ENCODE data around the gene TMEM269.

Gene TMEM269

GRCh38 chr1:42737257-42737656 lies 47.5 kb upstream of the TMEM269 start:
- TF ChIP-seq POLR2A (IDR thresholded peaks at IDR 0.05; ENCODE audit: extremely low read depth, insufficient read length) (no peak), MYC (IDR thresholded peaks at IDR 0.05; ENCODE audit: low read depth, low read length) (0 out of 2 replicates have a peak, but pooled peaks have one; percentile 46), MAX (IDR thresholded peaks at IDR 0.05; ENCODE audit: low read depth, low read length) (peak; percentile 23; the same call in 1 of the 2 replicates), CTCF (IDR thresholded peaks at IDR 0.05; ENCODE audit: low read depth, low read length) (peak; percentile 49)
- DNase-seq (ENCODE audit: low read depth) = peak; percentile 87
- no peak overlapping the region for H3K4me3 ChIP-seq (ENCODE audit: low read depth, low read length)

- TF ChIP-seq CTCF (IDR thresholded peaks at IDR 0.05; ENCODE audit: low read depth, low read length) (no peak), POLR2A (IDR thresholded peaks at IDR 0.05; ENCODE audit: extremely low read depth, insufficient read length) (no peak), MYC (IDR thresholded peaks at IDR 0.05; ENCODE audit: low read depth, low read length) (no peak), MAX (IDR thresholded peaks at IDR 0.05; ENCODE audit: low read depth, low read length) (no peak)
- H3K4me3 ChIP-seq (ENCODE audit: low read depth, low read length) = no peak overlapping the region
- DNase-seq (ENCODE audit: low read depth) = no peak
Observed at GRCh38 chr1:42737986-42738677, 46.7 kb upstream of the TMEM269 start.

- TF ChIP-seq POLR2A (IDR thresholded peaks at IDR 0.05; ENCODE audit: extremely low read depth, insufficient read length) = no peak
- no peak for TF ChIP-seq MAX (IDR thresholded peaks at IDR 0.05; ENCODE audit: low read depth, low read length)
- no peak for TF ChIP-seq CTCF (IDR thresholded peaks at IDR 0.05; ENCODE audit: low read depth, low read length)
- no peak overlapping the region for H3K4me3 ChIP-seq (ENCODE audit: low read depth, low read length)
- DNase-seq (ENCODE audit: low read depth) = no peak
Observed at GRCh38 chr1:42738678-42739226, 46.0 kb upstream of the TMEM269 start.

- no peak for DNase-seq (ENCODE audit: low read depth)
- H3K4me3 ChIP-seq (ENCODE audit: low read depth, low read length) = no peak within 1 kb of the TSS
- no peak for TF ChIP-seq POLR2A (IDR thresholded peaks at IDR 0.05; ENCODE audit: extremely low read depth, insufficient read length)
- no peak for TF ChIP-seq MAX (IDR thresholded peaks at IDR 0.05; ENCODE audit: low read depth, low read length)
- no peak for TF ChIP-seq MYC (IDR thresholded peaks at IDR 0.05; ENCODE audit: low read depth, low read length)
- TF ChIP-seq CTCF (IDR thresholded peaks at IDR 0.05; ENCODE audit: low read depth, low read length) = no peak
Observed at GRCh38 chr1:42739753-42740700, 44.8 kb upstream of the TMEM269 start, which contains the start of gene CLDN19. Gene CLDN19 (minus strand): TSS chr1:42740236. CDS start chr1:42740063, 173 bp downstream.

- DNase-seq (ENCODE audit: low read depth) = no peak
- TF ChIP-seq POLR2A (IDR thresholded peaks at IDR 0.05; ENCODE audit: extremely low read depth, insufficient read length) (no peak), CTCF (IDR thresholded peaks at IDR 0.05; ENCODE audit: low read depth, low read length) (no peak), MYC (IDR thresholded peaks at IDR 0.05; ENCODE audit: low read depth, low read length) (no peak), MAX (IDR thresholded peaks at IDR 0.05; ENCODE audit: low read depth, low read length) (no peak)
- H3K4me3 ChIP-seq (ENCODE audit: low read depth, low read length) = no peak overlapping the region
Observed at GRCh38 chr1:42740851-42741580, 43.8 kb upstream of the TMEM269 start.

All from NB4 (cell line).